ENCODE data around the gene LBP. TPM values are rescaled to one million over a fixed set of nuclear protein-coding genes. Genes with fewer than 3 reads are reported as not detected.
A peak's percentile ranks its signal among the peaks of the same experiment; 100 is the strongest.

Gene LBP
- total and polyA plus RNA-seq, 2 of the 13 experiments (the other 11 are each of a cell fraction or from before 2014, with no cell fraction given), result 0.07 to 0.20 TPM

DNA sequence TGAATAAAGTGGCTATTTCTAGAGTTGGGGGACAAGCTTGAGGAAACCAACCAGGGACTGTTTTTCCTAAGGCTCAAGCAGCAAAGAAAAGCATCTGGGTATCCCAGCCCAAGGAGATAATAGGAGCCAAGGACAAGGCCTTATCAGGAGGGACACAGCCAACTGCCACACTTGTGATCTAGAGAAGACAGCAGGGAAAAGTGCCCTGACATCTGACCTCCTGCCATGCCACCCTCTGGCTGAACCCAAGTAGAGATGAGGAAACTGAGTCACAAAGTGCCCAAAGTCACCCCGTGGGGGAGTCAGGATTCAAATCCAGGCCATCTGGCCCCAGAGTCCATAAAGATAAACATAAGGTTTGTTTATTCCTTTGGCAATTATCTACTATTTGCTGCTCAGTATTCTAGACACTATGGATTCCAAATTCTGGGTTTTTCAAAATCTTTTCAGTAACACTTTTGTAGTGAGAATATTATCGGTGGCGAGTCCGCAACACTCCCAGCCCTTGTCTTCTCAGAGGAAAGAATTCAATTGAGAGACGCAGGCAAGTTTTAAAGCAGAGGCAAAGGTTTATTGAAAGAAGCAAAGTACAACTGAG, 3.5 kb upstream of the LBP start (continued):
- TF ChIP-seq, protein P1, sequence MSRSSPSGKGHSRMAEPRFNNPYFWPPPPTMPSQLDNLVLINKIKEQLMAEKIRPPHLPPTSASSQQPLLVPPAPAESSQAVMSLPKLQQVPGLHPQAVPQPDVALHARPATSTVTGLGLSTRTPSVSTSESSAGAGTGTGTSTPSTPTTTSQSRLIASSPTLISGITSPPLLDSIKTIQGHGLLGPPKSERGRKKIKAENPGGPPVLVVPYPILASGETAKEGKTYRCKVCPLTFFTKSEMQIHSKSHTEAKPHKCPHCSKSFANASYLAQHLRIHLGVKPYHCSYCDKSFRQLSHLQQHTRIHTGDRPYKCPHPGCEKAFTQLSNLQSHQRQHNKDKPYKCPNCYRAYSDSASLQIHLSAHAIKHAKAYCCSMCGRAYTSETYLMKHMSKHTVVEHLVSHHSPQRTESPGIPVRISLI (CRISPR knock-in tag; IDR thresholded peaks at IDR 0.05; ENCODE audit: borderline replicate concordance), result no peak
- TF ChIP-seq, protein P2, sequence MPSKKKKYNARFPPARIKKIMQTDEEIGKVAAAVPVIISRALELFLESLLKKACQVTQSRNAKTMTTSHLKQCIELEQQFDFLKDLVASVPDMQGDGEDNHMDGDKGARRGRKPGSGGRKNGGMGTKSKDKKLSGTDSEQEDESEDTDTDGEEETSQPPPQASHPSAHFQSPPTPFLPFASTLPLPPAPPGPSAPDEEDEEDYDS (CRISPR knock-in tag; IDR thresholded peaks at IDR 0.05), result no peak
- TF ChIP-seq, protein P3, sequence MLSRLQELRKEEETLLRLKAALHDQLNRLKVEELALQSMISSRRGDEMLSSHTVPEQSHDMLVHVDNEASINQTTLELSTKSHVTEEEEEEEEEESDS (CRISPR knock-in tag; IDR thresholded peaks at IDR 0.05; ENCODE audit: borderline replicate concordance), result peak; percentile 83; the same call in 1 of the 2 replicates
- TF ChIP-seq, protein P4, sequence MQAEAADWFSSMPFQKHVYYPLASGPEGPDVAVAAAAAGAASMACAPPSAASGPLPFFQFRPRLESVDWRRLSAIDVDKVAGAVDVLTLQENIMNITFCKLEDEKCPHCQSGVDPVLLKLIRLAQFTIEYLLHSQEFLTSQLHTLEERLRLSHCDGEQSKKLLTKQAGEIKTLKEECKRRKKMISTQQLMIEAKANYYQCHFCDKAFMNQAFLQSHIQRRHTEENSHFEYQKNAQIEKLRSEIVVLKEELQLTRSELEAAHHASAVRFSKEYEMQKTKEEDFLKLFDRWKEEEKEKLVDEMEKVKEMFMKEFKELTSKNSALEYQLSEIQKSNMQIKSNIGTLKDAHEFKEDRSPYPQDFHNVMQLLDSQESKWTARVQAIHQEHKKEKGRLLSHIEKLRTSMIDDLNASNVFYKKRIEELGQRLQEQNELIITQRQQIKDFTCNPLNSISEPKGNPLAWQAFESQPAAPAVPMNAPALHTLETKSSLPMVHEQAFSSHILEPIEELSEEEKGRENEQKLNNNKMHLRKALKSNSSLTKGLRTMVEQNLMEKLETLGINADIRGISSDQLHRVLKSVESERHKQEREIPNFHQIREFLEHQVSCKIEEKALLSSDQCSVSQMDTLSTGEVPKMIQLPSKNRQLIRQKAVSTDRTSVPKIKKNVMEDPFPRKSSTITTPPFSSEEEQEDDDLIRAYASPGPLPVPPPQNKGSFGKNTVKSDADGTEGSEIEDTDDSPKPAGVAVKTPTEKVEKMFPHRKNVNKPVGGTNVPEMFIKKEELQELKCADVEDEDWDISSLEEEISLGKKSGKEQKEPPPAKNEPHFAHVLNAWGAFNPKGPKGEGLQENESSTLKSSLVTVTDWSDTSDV (CRISPR knock-in tag; IDR thresholded peaks at IDR 0.05), result 0 out of 2 replicates have a peak, but pooled peaks have one; percentile 10

DNA sequence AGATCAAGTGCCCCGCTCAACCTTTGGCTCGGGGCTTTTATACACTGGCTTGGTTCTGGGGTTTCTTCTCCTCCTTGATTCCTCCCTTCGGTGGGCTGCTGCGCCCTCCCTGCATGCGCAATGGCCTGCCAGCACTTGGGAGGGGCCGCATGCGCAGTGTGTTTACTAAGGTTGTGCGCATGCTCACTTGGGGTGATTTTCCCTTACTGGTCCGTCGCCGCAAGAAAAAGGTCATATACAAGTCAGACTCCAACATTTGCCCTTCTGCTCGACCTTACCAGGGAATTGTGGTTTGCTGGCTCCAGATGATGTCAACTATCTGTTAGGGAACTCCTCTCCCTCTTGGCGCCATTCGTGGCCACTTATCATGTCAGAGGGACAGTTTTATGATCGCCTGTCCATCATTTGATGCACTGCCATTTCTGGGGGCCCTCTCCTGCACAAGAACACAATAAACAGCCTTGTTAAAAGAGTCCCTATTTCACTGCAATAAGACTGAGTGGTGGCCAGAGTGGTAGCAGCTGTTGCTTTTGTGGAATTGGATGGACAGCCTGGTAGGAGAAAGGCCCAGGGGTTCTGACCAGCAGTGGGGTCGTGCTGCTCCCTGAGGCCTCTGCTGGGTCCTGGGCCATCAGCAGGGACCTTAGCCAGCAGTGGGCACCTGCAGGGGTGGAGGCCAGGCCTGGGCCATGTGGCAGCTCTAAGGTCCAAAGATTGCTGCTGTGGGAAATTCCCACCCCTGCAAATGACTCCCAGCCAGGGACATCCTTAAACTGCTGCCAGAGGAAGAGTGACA, 2.8 kb upstream of the LBP start:
- Histone ChIP-seq H3K79me2 (ENCODE audit: insufficient read depth, low read length) (no peaks in the 10 kb centered on the region), H3K9ac (ENCODE audit: insufficient read depth, low read depth, low read length) (peak overlapping the region; percentile 35), H2AFZ (ENCODE audit: low read length) (peak overlapping the region; percentile 91), H3K4me1 (ENCODE audit: insufficient read depth, low read length) (peaks cover 35% of the 10 kb centered on the region), H3K4me3 (replicated peaks in 1 of 3; ENCODE audit: insufficient read depth in 1 of 3, low read depth in 2 of 3, low read length in 3 of 3) (peak overlapping the region; percentile 45 to 65 (median 48)), H3K36me3 (replicated peaks in 1 of 2; ENCODE audit: control insufficient read depth in 1 of 2, insufficient read depth in 2 of 2, low read length in 2 of 2) (no peaks in the 10 kb centered on the region), H4K20me1 (ENCODE audit: insufficient read depth, low read length) (no peaks in the 10 kb centered on the region), H3K27ac (ENCODE audit: extremely low read length, insufficient read depth, low read length) (no peak overlapping the region), H3K9me3 (ENCODE audit: low read length) (peaks cover 3% of the 10 kb centered on the region; the same call in 1 of the 2 replicates), H3K27me3 (ENCODE audit: control insufficient read depth in 1 of 2, insufficient read depth in 2 of 2, low read length in 2 of 2) (peaks cover 0 to 1% of the 10 kb centered on the region in 2 experiments; a peak in 1 of 5 replicates), H3K4me2 (ENCODE audit: low read depth, low read length) (peak overlapping the region; percentile 97)
- ChIA-PET CTCF (ENCODE audit: low intra/inter-chr PET ratio, low total read pairs) (no interaction called here), POLR2A (no interaction called here)
- in situ Hi-C loops (cut with HindIII; ENCODE audit: extremely low pct_ligation_motif_present, low pct_unique_long_range_greater_than_20kb), result no loop called here
- intact Hi-C loops (cut with micrococcal nuclease; ENCODE audit: unreplicated experiment), result no loop called here
- 3% methylated on average over 16 of the region's 16 CpGs for WGBS (ENCODE audit: low lambda C conversion rate)
- FAIRE-seq (peak; percentile 80), ATAC-seq (peak; percentile 79), DNase-seq (ENCODE audit: low spot score) (peak; percentile 84)
- no TSS peak for BruUV-seq (replicated peaks)
- TF ChIP-seq, protein P5, sequence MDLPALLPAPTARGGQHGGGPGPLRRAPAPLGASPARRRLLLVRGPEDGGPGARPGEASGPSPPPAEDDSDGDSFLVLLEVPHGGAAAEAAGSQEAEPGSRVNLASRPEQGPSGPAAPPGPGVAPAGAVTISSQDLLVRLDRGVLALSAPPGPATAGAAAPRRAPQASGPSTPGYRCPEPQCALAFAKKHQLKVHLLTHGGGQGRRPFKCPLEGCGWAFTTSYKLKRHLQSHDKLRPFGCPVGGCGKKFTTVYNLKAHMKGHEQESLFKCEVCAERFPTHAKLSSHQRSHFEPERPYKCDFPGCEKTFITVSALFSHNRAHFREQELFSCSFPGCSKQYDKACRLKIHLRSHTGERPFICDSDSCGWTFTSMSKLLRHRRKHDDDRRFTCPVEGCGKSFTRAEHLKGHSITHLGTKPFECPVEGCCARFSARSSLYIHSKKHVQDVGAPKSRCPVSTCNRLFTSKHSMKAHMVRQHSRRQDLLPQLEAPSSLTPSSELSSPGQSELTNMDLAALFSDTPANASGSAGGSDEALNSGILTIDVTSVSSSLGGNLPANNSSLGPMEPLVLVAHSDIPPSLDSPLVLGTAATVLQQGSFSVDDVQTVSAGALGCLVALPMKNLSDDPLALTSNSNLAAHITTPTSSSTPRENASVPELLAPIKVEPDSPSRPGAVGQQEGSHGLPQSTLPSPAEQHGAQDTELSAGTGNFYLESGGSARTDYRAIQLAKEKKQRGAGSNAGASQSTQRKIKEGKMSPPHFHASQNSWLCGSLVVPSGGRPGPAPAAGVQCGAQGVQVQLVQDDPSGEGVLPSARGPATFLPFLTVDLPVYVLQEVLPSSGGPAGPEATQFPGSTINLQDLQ (CRISPR knock-in tag; IDR thresholded peaks at IDR 0.05), result peak; percentile 22; the same call in 1 of the 2 replicates
- TF ChIP-seq, protein P6, sequence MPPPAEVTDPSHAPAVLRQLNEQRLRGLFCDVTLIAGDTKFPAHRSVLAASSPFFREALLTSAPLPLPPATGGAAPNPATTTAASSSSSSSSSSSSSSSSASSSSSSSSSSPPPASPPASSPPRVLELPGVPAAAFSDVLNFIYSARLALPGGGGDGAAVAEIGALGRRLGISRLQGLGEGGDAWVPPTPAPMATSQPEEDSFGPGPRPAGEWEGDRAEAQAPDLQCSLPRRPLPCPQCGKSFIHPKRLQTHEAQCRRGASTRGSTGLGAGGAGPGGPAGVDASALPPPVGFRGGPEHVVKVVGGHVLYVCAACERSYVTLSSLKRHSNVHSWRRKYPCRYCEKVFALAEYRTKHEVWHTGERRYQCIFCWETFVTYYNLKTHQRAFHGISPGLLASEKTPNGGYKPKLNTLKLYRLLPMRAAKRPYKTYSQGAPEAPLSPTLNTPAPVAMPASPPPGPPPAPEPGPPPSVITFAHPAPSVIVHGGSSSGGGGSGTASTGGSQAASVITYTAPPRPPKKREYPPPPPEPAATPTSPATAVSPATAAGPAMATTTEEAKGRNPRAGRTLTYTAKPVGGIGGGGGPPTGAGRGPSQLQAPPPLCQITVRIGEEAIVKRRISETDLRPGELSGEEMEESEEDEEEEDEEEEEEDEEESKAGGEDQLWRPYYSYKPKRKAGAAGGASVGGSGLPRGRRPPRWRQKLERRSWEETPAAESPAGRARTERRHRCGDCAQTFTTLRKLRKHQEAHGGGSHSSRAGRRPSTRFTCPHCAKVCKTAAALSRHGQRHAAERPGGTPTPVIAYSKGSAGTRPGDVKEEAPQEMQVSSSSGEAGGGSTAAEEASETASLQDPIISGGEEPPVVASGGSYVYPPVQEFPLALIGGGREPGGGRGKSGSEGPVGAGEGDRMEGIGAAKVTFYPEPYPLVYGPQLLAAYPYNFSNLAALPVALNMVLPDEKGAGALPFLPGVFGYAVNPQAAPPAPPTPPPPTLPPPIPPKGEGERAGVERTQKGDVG (CRISPR knock-in tag; IDR thresholded peaks at IDR 0.05; ENCODE audit: borderline replicate concordance), result 0 out of 2 replicates have a peak, but pooled peaks have one; percentile 50
- TF ChIP-seq BCL6 (CRISPR knock-in tag; IDR thresholded peaks at IDR 0.05) (peak; percentile 37; the same call in 1 of the 2 replicates), HOXD1 (CRISPR knock-in tag; IDR thresholded peaks at IDR 0.05) (0 out of 2 replicates have a peak, but pooled peaks have one; percentile 65)
